Measurements from ENCODE around the gene ACOX3.

ACOX3 gene

GRCh38 chr4:8321771-8322170 is 118.8 kb downstream of the ACOX3 start:
- DNase-seq (ENCODE audit: low spot score): no peak
- in situ Hi-C loops (cut with MboI; ENCODE audit: low pct_unique_long_range_greater_than_20kb, low sequenced_read_pairs, unreplicated experiment): no loop called here
- TF ChIP-seq, protein P1, sequence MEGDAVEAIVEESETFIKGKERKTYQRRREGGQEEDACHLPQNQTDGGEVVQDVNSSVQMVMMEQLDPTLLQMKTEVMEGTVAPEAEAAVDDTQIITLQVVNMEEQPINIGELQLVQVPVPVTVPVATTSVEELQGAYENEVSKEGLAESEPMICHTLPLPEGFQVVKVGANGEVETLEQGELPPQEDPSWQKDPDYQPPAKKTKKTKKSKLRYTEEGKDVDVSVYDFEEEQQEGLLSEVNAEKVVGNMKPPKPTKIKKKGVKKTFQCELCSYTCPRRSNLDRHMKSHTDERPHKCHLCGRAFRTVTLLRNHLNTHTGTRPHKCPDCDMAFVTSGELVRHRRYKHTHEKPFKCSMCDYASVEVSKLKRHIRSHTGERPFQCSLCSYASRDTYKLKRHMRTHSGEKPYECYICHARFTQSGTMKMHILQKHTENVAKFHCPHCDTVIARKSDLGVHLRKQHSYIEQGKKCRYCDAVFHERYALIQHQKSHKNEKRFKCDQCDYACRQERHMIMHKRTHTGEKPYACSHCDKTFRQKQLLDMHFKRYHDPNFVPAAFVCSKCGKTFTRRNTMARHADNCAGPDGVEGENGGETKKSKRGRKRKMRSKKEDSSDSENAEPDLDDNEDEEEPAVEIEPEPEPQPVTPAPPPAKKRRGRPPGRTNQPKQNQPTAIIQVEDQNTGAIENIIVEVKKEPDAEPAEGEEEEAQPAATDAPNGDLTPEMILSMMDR (IDR thresholded peaks at IDR 0.05; ENCODE audit: extremely low read depth, insufficient read depth, missing control alignments): no peak

- DNase-seq (ENCODE audit: low spot score): no peak
- in situ Hi-C loops (cut with MboI; ENCODE audit: low pct_unique_long_range_greater_than_20kb, low sequenced_read_pairs, unreplicated experiment): no loop called here
- TF ChIP-seq, protein P1 (IDR thresholded peaks at IDR 0.05; ENCODE audit: extremely low read depth, insufficient read depth, missing control alignments): no peak
These were observed 119.3 kb downstream of the ACOX3 start for GRCh38 chr4:8321220-8321619.

- no peak for DNase-seq (ENCODE audit: low spot score)
- TF ChIP-seq, protein P1 (IDR thresholded peaks at IDR 0.05; ENCODE audit: extremely low read depth, insufficient read depth, missing control alignments): peak; percentile 37
- in situ Hi-C loops (cut with MboI; ENCODE audit: low pct_unique_long_range_greater_than_20kb, low sequenced_read_pairs, unreplicated experiment): no loop called here
These were observed 120.2 kb downstream of the ACOX3 start for GRCh38 chr4:8320386-8320750.

DNA sequence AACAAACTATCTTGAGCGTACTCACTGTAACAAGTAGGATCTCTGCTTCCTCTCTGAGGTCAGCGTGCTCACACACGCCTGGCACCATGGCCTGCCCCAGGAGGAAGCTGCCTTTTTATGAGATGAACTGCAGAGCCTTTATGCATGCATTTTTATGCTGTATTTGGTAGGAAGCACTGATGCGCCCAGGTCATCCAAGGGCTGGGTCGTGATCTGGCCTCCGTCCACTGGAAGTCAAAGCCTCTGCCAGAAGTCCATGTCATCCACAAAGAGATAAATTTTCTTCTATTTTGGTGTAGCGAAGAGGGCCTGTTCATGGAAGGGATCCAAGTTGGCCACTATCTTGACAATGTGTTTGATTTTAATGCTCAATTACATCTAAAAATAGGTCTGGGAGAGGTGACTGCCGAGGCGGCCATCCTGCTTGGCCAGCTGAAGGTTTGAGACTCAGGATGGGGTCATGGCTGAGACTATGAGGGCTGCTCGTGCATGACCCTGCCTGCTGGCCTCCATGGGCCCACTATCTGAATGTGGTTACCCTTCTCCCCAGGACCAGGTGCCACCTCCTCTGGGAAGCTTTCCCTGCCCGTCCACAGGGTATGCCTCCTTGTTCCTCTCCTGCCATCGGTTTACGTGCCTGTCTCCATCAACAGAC is 120.7 kb downstream of the ACOX3 start:
- TF ChIP-seq, protein P1 (IDR thresholded peaks at IDR 0.05; ENCODE audit: extremely low read depth, insufficient read depth, missing control alignments): no peak
- in situ Hi-C loops (cut with MboI; ENCODE audit: low pct_unique_long_range_greater_than_20kb, low sequenced_read_pairs, unreplicated experiment): no loop called here
- no peak for DNase-seq (ENCODE audit: low spot score)

DNA sequence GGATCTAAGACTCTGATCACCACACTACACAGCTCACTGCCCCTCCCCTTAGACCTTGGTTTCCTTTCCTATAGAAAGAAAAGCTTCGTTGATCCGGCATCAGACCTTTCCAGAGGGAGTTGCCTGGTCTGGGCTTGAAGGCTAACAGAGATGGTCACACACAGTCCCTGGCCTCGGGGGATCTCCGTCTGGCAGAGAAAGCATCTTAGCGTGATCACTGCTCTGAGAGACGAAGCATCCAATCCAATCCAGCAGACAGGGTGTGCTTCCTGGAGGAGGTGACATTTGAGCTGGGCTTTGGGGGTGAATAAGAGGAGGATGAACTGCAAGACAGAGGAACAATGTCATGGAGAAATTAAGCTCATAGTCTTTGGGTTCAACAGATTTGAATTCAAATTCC is 121.5 kb downstream of the ACOX3 start:
- in situ Hi-C loops (cut with MboI; ENCODE audit: low pct_unique_long_range_greater_than_20kb, low sequenced_read_pairs, unreplicated experiment): no loop called here
- TF ChIP-seq, protein P1 (IDR thresholded peaks at IDR 0.05; ENCODE audit: extremely low read depth, insufficient read depth, missing control alignments): no peak
- no peak for DNase-seq (ENCODE audit: low spot score)

- no peak for DNase-seq (ENCODE audit: low spot score)
- TF ChIP-seq, protein P1 (IDR thresholded peaks at IDR 0.05; ENCODE audit: extremely low read depth, insufficient read depth, missing control alignments): no peak
- in situ Hi-C loops (cut with MboI; ENCODE audit: low pct_unique_long_range_greater_than_20kb, low sequenced_read_pairs, unreplicated experiment): no loop called here
These were observed 122.0 kb downstream of the ACOX3 start for GRCh38 chr4:8318509-8318908.

All from GM13977 (cell line).